Medulla oblongata (tissue), 1 donor: ENCODE data around the gene APOB.
A peak's percentile ranks its signal among the peaks of the same experiment; 100 is the strongest.

Source experiments
- DNase-seq: peaks from one replicate; pipeline ENCODE4 v3.0.0-alpha.2; 2015; ENCODE audit errors: extremely low spot score

The APOB gene

DNA sequence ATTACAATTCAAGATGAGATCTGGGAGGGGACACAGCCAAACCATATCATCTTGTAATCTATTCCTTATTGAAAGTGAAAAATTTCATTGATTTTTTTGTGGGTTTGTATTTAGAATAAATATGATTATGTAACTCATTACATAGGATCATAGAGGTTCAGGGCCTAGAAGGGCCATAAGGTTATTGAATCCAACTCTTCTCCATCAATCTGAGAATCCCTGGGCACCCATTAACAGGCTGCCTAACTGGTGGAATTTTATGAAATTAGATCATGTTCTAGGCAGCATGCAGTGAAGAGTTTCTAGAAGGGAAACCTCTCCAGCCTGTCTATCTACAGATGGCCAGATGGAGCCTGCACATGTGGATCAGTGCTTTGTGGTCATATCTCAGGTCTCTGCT lies 6.3 kb upstream of the APOB start:
- no peak for DNase-seq

DNA sequence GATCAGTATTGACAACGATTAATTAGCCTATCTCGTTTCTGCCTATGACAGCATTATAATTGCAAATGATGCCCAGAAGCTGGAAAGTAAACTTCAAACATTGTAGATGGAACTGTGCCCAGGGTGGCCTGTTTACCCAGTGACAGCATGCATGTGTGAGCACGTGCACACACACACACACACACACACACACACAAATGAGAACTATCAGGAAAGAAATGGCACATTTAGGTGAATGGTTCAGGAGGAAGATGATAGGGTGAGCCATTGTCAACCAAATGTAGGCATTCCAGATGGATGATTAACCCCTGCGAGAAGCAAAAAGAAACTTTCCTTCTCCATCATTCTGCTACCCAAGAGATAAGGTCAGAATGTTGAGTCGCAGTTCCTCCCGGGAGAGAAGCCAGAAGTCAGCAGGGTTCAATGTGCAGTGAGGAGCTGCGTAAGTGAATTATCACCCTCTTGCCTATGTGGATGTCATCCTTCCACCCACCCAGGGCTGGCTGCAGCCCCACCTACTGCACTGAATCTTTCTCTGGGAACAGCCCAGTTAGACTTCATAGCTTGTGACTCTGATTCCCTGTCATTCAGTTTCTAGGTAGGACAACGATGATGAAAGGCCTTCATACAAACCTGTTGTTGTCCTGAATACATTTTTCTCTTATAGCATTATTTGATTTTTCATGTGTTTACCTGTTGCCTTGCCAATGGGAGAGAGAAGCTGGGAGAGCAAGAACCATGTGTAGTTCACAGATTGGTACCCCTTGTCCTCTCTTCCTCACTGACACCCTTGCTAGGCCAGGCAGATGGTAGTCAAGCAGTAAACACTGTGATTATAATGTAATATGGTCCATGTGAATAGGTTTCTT lies 3.5 kb upstream of the APOB start:
- DNase-seq: no peak

DNA sequence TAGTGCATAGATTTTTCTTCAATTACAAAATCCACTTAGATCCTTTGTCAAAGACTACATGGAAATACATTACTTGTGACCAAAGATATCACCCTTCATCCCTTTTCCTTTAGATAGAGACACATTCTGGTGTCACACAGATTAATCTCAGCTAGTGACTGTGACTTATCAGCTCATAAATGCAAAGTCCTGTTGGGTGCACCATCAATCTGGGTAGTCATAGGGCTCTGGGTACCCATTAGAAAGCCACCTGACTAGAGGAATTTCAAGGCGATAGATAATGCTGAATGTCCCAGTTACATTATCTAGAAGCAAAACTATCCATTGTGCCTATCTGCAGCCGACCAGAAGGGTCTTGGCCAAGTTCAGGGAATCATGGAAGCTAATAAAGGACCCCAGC lies 2.6 kb upstream of the APOB start:
- no peak for DNase-seq

DNA sequence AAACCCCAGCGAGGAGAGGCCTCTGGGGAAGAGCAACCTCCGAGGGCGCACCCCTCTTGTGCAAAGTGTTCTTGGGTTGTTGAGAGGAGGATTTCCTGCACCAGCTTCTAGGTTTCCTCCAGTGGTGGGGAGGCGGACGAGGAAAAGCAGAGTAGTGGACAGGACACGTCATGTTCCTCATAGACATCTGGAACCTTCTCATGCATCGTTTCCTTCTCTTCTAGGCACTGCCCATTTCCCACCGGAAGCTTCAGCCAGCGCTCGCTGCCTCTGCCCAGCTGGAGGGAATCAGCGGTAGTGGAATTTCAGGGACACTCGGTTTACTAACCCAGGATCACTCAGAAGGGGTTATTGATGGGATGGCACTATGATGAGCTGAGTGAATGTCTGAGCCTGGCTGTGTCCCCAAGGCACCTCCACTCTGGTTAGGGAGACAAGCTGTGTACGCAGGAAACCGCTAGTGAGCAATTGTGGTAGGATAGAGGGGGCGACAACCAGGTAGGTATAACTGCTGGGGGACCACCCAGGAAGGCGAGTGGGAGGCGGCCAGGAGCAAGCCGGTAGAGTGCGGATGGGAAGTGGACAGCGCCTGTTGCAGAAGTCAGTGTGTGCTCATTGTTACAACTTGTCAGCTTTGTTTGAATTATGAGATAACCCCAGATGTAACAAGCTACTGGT lies 960 bp upstream of the APOB start:
- no peak for DNase-seq

DNA sequence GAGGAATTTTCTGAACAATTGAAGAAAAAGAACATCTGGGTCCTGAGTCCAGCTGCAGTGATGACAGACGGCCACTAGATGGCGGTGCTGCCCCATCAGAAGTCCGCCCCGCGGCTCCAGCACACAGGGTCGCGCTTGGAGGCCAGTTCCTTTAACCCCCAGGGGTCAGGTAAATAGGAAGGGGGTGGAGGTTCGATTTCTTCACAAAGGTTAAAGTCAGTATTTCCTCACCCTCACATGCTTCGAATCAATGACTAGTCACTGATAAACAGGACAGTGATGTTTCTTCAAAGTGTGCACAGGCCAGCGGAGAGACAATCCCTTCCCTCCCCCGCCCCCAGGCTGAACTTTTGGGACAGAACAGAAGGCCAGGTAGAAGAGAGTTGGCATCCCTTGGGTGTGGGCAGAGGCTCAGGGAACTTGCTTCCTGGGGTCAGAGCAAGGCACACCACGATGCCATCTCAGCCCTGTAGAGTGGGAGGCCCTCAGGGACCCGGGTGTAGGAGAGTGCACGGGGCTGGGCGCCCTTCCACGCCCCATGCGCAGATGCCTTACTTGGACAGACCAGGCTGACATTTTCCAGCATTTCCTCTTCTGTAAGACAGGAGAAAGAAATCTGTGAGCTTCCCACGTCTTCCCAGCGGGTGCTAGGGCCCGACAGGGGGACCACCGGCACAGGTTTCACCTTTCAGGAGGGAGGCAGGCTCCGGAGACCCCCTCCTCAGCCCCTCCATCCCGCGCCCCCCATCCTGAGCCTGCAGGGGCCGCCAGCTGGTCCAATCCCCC lies 722 bp downstream of the APOB start:
- peak; percentile 73 for DNase-seq

DNA sequence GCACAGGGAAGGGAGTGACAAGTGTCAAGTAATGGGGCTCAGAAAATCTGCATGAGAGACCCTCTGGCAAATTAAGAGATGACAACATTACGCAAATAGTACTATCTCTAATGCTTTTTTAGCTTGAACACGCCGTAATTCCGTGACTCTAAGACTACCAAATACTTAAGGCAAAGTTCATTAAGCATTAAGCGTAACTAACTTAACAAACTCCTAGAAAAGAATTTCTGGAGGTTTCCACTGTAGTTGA lies 1.2 kb downstream of the APOB start:
- DNase-seq: no peak

DNA sequence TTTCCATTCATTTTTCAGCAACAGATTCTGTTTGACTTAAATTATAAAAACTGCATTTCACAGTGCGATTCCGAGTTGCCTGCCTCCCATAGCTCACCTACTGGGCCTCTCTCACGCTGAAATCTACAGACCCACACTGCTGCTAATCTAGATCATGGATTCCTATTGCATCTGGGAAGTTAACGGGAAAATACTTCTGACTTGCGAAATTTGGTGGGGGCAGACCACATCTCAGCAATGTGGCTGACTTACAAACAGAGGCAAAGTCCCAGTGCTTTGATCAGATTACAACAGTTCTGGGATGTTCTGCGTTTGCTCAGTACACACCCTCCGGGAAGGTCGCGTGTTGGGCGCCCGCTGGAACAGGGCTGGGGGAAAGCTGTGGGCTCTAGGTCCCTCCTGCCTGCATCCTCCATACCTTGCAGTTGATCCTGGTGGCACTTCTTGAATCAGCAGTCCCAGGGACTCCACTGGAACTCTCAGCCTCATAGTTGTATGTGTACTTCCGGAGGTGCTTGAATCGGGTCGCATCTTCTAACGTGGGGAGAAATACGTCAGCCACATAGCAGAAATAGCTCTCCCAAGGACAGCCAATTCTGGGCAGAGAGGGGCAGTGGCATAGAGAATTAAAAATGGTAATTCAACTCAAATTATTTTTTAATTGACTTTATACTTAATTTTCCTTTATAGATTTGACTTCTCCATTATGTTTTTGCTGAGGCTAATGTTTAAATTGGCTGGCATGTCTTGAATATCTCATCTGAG lies 1.7 kb downstream of the APOB start:
- DNase-seq: no peak

DNA sequence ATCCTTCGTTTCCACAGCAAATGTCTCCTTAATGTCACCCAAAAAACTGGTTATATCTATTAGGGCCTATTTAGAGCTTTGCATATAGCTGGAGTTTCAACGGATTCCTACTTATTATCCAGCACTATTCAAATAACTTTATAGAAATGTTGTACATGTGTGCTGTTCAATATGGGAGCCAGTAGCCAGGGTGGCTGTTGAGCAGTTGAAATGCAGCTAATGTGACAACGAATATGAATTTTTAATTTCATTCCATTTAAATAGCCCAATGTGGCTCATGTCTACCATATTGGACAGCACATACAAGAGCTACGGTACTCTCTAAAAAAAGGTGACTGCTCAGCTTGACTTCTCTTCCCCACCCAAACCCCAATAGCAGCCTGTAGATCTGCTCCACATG lies 2.4 kb downstream of the APOB start:
- no peak for DNase-seq

DNA sequence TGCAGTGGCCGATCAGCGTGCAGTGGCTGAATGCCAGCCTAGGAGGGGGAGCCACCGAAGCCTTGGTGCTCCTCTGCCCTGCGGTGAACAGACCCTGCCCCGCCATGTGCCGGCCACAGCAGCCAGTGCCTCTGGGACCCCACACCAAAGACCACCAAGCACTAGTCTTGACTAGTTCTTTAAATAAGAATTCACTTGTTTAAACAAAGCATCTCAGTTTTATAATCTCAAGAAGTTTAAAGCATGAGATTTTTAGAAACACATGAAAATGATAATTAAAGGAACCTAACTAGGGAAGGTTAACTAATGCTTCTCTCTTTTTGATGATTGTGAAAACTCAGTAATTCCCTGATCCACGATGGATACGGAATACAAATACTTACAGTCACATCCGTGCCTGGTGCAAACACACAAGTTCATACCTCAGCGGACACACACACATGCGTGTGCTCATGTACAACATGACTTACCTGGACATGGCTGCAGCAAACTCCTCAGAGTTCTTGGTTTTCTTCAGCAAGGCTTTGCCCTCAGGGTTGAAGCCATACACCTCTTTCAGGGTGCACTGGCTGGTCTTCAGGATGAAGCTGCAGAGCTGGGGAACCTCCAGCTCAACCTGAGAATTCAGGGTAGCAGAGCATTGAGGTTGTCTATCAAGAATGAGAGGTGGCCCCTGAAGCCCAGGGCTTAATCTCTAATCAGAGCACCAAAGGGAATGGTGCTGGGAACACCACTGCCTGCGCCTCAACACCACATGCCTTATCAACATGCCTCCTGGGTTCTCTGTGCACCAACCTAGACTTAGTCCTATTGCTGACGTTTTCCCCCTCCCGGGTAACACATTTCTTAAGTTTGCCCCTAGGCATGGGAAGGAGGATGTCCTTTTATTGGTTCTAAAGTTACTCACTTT lies 3.1 kb downstream of the APOB start:
- DNase-seq: no peak

DNA sequence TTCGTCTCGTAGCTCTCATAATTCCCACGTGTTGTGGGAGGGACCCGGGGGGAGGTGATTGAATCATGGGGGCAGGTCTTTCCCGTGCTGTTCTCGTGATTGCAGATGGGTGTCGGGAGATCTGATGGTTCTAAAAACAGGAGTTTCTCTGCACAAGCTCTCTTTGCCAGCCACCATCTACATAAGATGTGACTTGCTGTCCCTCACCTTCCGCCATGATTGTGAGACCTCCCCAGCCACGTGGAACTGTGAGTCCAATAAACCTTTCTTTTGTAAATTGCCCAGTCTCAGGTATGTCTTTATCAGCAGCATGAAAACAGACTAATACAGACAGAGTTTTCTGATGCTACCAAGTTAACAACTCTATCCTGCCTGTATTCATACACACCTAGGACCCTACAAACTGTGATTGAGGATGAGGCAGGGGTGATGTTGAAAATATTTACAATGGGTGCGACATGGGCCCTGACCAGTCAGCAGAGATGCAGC lies 3.9 kb downstream of the APOB start:
- no peak for DNase-seq

DNA sequence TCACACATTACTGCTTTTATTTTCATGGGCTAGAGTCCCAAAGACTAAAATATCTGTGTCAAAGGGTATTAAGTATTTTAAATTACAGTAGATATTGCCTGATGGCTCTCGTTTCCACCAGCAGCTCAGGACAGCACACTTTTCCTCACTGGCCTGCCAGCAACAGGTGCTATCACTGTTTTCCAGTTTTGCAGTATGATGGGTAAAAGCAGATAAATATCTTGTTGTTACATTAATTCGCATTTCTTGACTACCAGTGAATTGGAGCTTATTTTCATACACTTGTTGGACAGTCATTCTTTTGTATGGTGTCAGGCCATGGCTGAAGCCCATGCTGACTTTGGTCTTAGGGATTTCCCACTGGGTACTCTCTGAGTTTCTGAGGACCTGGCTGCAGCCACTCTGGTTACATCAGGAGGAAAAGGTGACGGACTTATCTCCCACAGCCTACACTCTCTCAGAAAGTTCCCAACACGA lies 4.8 kb downstream of the APOB start:
- no peak for DNase-seq

DNA sequence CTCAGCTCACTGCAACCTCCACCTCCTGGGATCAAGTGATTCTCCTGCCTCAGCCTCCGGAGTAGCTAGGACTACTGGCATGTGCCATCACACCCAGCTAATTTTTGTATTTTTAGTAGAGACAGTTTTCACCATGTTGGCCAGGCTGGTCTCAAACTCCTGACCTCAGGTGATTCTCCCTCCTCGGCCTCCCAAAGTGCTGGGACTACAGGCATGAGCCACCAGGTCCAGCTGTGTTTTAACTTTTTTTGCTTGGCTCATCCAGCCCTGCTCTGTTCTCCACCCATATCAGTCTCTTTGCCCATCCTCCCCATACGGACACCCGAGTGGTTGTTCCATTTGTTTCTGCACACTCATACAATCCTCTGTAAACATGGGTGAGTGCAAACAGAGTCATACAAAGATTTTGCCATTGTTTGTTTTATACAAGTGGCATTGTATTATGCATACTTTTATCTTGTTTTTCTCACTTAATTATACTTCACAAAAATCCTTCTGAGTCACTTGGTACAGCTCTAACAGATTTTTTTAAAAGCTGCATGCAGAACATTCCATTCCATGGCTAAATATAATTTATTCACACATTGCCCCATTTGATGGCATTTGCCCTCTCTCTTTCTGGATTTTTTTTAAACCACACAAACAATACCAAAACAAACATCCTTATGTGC lies 5.3 kb downstream of the APOB start:
- no peak for DNase-seq

DNA sequence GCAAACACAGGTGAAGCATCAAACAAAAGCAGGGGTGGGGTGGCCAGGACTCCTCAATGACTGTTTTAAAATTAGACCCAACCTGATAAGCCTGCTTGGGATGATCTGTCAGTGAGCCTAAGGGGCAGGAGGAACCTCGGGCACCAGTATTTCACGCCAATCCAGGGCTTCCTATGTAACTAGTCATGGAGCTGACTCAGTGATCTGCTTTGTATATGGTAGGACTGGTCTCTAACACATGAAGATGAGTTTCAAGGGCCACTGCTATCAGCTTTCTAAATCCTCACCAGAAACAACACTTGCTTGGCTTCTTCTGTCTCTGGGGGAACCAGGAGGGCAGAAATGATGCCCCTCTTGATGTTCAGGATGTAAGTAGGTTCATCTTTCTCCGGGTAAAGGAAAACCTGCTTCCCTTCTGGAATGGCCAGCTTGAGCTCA lies 6.2 kb downstream of the APOB start:
- no peak for DNase-seq

DNA sequence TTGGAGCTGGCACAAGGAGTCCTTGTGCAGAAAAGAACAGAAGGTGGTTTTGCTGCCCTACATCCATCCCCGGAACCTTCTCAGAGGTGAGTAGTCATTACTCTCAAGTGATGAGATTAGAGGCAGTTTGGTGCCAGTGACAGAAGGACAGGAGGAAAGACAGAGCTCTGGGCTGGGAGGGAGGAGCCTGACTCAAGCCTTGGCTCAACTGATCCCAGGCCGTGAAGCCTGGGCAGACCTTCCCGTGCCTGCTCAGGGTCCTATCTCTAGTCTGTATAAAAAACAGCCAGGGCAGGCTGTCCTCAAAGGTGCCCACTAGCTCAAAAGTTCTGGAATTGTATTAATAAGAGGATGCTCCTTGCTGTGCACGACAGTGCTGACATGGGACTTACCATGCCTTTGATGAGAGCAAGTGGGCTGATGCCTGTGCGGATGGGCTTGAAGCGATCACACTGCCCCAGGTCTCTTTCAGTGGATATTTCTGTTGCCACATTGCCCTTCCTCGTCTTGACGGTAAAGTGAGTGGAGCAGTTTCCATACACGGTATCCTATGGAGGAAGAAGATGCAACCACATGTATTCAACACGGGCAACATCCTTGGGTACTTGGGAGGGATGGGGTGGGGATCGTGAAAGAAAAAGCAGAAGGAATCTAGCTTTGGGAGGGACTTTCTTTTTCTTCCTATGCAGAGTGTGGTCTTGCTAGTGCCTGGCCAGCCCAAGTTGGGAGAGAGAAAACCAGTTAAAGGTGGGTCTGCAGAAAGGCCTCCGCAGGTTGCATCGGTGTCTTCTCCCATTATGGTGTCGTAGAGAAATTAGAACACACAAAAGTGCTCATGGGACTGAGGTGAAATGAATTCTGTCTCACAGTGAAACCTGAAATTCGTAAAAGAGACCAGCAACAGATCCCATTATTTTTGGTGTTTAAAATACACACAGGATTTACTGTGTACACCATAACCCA lies 6.9 kb downstream of the APOB start:
- DNase-seq: no peak

DNA sequence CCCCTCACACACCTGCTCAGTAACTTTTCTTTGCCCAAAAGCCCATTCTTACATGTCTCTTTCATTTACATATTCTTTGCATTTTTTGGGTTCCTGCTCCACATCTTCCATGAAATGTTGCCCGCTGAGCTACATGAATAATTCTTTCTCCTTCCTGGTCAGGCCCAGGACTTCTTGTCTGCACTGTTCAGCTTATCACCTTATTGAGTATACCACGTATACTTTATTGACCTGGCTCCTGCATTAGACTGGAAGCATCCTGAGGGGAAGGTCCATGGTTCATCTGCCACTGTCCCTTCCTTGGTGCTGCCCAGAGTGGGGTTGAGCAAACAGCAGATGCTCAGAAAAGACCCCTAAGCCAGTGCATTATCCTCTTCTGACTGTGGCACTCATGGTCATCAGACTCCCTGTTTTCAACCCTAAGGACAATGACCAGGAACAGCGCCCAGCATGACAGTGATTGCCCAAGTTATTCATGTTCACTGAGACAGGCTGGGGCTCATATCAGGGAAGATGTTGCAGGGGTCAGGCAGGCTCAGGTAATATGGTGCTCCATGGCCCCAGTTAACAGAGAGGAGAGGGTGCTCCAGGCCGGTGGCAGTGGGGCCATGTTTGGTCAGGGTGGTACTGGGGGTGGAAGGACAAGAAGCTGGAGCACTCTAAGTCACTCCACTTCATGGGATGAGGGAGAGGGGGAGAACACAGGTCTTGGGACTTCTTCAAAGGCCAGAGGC lies 7.7 kb downstream of the APOB start:
- no peak for DNase-seq

DNA sequence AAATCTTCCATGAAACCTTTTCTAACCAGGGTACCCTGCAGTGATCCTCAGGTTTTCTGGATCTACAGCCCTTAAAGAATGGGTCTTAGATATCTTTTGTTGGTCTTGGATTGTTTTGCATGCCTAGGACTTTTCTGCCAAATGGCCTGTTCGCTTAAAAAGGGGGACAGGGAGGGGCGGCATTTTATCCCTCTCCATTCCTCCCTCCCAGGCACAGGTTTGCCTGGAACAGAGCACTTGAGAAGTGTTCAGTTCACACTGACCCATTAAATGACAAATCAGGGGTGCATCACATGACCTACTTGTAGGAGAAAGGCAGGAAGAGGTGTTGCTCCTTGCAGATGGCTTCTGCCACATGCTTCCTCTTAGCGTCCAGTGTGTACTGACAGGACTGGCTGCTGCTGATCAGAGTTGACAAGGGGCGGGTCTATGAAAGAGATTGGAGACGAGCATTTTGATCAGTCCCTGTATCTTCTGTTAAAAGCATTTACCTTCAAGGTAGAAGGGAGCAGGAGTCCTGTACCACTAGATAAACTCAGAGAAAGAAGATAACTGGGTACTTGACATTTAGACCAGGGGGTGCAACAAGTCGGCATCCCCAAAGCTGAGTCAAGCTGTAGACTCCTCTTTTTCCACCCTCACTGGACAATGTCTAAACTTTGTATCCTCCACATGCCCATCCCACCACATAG lies 8.4 kb downstream of the APOB start:
- DNase-seq: no peak

DNA sequence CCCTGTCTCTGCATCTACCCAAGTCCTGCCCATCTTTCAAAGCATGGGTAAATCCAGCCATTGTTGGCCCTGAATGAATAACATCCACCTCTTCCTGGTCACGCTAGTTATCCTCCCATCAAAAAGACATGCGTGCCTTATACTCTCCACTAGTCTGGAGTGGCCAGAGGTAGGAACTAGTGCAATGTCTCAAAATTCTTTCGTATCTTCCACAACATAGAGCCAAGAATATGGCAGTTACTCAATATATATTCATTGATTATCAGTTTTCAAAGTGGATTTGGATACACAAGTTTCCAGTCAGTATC lies 8.9 kb downstream of the APOB start:
- no peak for DNase-seq
